ENCODE results near the gene PTCH1. TPM values are rescaled to one million over a fixed set of nuclear protein-coding genes. Genes with fewer than 3 reads are reported as not detected.

Gene PTCH1
- total RNA-seq, 1 experiment from 2014 or later, result 15.2 TPM

DNA sequence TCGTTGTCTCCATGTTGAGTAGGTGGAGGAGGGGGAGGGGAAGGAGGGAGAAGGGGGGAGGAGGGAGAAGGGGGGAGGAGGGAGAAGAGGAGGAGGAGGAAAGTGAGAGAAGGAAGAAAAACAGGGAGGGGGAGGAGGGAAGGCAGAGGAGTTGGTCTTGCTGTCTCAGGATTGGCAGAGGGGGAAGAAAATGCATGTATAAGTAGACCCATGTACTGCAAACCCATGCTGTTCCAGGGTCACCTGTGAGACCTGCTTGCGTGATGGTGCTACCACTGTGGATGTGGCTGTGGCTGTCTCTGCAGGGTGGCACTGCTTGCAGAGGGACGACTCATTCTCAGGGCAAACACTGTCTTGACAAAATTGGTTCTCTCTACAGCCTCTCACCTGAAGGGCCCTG, 76.3 kb downstream of the PTCH1 start:
- Histone ChIP-seq H3K27ac (ENCODE audit: low read depth, low read length) (no peak overlapping the region), H2AFZ (ENCODE audit: low read depth, low read length, poor library complexity, severe bottlenecking) (no peak overlapping the region), H4K20me1 (ENCODE audit: insufficient read depth) (no peaks in the 10 kb centered on the region), H3K79me2 (ENCODE audit: insufficient read depth, low read length) (no peaks in the 10 kb centered on the region), H3K4me3 (replicated peaks in 1 of 2; ENCODE audit: low read depth in 1 of 2, low read length in 2 of 2) (no peak overlapping the region), H3K36me3 (ENCODE audit: control insufficient read depth in 1 of 2, insufficient read depth in 2 of 2, low read length in 2 of 2) (no peaks in the 10 kb centered on the region), H3K9me2 (ENCODE audit: insufficient read depth) (no peaks in the 10 kb centered on the region), H3K9ac (ENCODE audit: low read length) (no peak overlapping the region), H3K27me3 (ENCODE audit: insufficient read depth, low read length) (no peaks in the 10 kb centered on the region), H3K4me1 (ENCODE audit: control insufficient read depth in 1 of 2, insufficient read depth in 2 of 2, low read length in 2 of 2) (no peaks in the 10 kb centered on the region), H3K4me2 (ENCODE audit: low read length) (no peak overlapping the region), H3K9me3 (ENCODE audit: control insufficient read depth in 1 of 2, insufficient read depth in 1 of 2, low read depth in 1 of 2, low read length in 2 of 2) (no peaks in the 10 kb centered on the region)
- ChIA-PET POLR2A (no interaction called here), CTCF (no interaction called here), RAD21 (ENCODE audit: low non-redundant PET in 1 of 2, low total read pairs in 2 of 2, uncharacterized antibody in 2 of 2, unreplicated experiment in 2 of 2) (no interaction called here)
- intact Hi-C loops (cut with micrococcal nuclease), result no loop called here
- BruUV-seq (replicated peaks), result no TSS peak
- TF ChIP-seq, protein P1, sequence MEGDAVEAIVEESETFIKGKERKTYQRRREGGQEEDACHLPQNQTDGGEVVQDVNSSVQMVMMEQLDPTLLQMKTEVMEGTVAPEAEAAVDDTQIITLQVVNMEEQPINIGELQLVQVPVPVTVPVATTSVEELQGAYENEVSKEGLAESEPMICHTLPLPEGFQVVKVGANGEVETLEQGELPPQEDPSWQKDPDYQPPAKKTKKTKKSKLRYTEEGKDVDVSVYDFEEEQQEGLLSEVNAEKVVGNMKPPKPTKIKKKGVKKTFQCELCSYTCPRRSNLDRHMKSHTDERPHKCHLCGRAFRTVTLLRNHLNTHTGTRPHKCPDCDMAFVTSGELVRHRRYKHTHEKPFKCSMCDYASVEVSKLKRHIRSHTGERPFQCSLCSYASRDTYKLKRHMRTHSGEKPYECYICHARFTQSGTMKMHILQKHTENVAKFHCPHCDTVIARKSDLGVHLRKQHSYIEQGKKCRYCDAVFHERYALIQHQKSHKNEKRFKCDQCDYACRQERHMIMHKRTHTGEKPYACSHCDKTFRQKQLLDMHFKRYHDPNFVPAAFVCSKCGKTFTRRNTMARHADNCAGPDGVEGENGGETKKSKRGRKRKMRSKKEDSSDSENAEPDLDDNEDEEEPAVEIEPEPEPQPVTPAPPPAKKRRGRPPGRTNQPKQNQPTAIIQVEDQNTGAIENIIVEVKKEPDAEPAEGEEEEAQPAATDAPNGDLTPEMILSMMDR (IDR thresholded peaks at IDR 0.05 in 2 of 3, conservative IDR thresholded peaks at IDR 0.05 in 1 of 3; ENCODE audit: borderline replicate concordance in 1 of 3, insufficient read depth in 1 of 3, low read depth in 2 of 3, low read length in 2 of 3), result no peak
- TF ChIP-seq TCF7L2 (IDR thresholded peaks at IDR 0.05; ENCODE audit: borderline replicate concordance, extremely low read depth, insufficient read depth, insufficient read length), result no peak
- TF ChIP-seq YY1 (IDR thresholded peaks at IDR 0.05; ENCODE audit: extremely low read depth, insufficient replicate concordance, low read depth, low read length), result no peak
- no peak for TF ChIP-seq SIN3A (IDR thresholded peaks at IDR 0.05; ENCODE audit: low read depth)
- TF ChIP-seq, protein P2, sequence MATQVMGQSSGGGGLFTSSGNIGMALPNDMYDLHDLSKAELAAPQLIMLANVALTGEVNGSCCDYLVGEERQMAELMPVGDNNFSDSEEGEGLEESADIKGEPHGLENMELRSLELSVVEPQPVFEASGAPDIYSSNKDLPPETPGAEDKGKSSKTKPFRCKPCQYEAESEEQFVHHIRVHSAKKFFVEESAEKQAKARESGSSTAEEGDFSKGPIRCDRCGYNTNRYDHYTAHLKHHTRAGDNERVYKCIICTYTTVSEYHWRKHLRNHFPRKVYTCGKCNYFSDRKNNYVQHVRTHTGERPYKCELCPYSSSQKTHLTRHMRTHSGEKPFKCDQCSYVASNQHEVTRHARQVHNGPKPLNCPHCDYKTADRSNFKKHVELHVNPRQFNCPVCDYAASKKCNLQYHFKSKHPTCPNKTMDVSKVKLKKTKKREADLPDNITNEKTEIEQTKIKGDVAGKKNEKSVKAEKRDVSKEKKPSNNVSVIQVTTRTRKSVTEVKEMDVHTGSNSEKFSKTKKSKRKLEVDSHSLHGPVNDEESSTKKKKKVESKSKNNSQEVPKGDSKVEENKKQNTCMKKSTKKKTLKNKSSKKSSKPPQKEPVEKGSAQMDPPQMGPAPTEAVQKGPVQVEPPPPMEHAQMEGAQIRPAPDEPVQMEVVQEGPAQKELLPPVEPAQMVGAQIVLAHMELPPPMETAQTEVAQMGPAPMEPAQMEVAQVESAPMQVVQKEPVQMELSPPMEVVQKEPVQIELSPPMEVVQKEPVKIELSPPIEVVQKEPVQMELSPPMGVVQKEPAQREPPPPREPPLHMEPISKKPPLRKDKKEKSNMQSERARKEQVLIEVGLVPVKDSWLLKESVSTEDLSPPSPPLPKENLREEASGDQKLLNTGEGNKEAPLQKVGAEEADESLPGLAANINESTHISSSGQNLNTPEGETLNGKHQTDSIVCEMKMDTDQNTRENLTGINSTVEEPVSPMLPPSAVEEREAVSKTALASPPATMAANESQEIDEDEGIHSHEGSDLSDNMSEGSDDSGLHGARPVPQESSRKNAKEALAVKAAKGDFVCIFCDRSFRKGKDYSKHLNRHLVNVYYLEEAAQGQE (IDR thresholded peaks at IDR 0.05; ENCODE audit: low read depth), result no peak
- TF ChIP-seq EZH2phosphoT487 (IDR thresholded peaks at IDR 0.05; ENCODE audit: borderline replicate concordance), result no peak
- no peak for TF ChIP-seq SRF (IDR thresholded peaks at IDR 0.05; ENCODE audit: low read depth)
- TF ChIP-seq JUND (IDR thresholded peaks at IDR 0.05), result no peak
- TF ChIP-seq FOSL1 (IDR thresholded peaks at IDR 0.05; ENCODE audit: low read depth), result no peak
- TF ChIP-seq MAX (IDR thresholded peaks at IDR 0.05), result no peak
- TF ChIP-seq, protein P3, sequence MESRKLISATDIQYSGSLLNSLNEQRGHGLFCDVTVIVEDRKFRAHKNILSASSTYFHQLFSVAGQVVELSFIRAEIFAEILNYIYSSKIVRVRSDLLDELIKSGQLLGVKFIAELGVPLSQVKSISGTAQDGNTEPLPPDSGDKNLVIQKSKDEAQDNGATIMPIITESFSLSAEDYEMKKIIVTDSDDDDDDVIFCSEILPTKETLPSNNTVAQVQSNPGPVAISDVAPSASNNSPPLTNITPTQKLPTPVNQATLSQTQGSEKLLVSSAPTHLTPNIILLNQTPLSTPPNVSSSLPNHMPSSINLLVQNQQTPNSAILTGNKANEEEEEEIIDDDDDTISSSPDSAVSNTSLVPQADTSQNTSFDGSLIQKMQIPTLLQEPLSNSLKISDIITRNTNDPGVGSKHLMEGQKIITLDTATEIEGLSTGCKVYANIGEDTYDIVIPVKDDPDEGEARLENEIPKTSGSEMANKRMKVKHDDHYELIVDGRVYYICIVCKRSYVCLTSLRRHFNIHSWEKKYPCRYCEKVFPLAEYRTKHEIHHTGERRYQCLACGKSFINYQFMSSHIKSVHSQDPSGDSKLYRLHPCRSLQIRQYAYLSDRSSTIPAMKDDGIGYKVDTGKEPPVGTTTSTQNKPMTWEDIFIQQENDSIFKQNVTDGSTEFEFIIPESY (IDR thresholded peaks at IDR 0.05; ENCODE audit: extremely low read depth, insufficient replicate concordance, low read length), result no peak
- TF ChIP-seq CEBPB (IDR thresholded peaks at IDR 0.05; ENCODE audit: low read depth), result no peak
- TF ChIP-seq ZNF274 (IDR thresholded peaks at IDR 0.05; ENCODE audit: low read depth, low read length), result no peak
- TF ChIP-seq POLR2AphosphoS5 (IDR thresholded peaks at IDR 0.05; ENCODE audit: low read depth, low read length), result no peak
- TF ChIP-seq SP1 (IDR thresholded peaks at IDR 0.05; ENCODE audit: low read depth), result no peak
- TF ChIP-seq EZH2 (IDR thresholded peaks at IDR 0.05), result no peak
- TF ChIP-seq ELF1 (IDR thresholded peaks at IDR 0.05; ENCODE audit: borderline replicate concordance, low read depth), result no peak
- no peak for TF ChIP-seq CBX3 (IDR thresholded peaks at IDR 0.05; ENCODE audit: low read depth)
- TF ChIP-seq POLR2A (IDR thresholded peaks at IDR 0.05; ENCODE audit: borderline replicate concordance, extremely low read depth, insufficient read depth, insufficient read length), result no peak
- DNase-seq (ENCODE audit: low read depth, low spot score) (no peak), ATAC-seq (no peak)

Measured in HCT116 (cell line).